ENCODE results near the gene SPHK1.

- no peak for TF ChIP-seq POLR2A (IDR thresholded peaks at IDR 0.05; ENCODE audit: low read depth, low read length)
- no peak for TF ChIP-seq TAF1 (IDR thresholded peaks at IDR 0.05; ENCODE audit: low read depth, low read length)
- no peak for TF ChIP-seq SPI1 (IDR thresholded peaks at IDR 0.05; ENCODE audit: low read depth, low read length)
- TF ChIP-seq POU2F2 (IDR thresholded peaks at IDR 0.05; ENCODE audit: low read depth, low read length): no peak
- no peak for TF ChIP-seq POLR2AphosphoS5 (IDR thresholded peaks at IDR 0.05; ENCODE audit: low read depth, low read length)
- no peak for TF ChIP-seq PAX5 (IDR thresholded peaks at IDR 0.05; ENCODE audit: insufficient read depth, low read length, severe bottlenecking)
Observed at GRCh38 chr17:76404976-76405563, 20.7 kb downstream of the SPHK1 start.
